Tibial nerve (tissue), 4 donors: Measurements from ENCODE around the gene KIF13A. TPM values are rescaled to one million over a fixed set of nuclear protein-coding genes. Genes with fewer than 3 reads are reported as not detected.
A peak's percentile ranks its signal among the peaks of the same experiment; 100 is the strongest.

Source experiments
- DNase-seq, 2 donors: peaks; one replicate each; pipeline ENCODE4 v3.0.0-alpha.2; 2019; ENCODE audit warnings: low spot score in 2 of 2
- H3K27ac ChIP-seq, 4 donors: fragments of 200-600 bp; sonication (generic) in 3 of 4; one replicate each; pipeline ENCODE4 v1.5.1; 2017 to 2019; ENCODE audit warnings: mild to moderate bottlenecking in 1 of 4
- H3K27me3 ChIP-seq, 2 donors: fragments of 200-600 bp; sonication (generic) in 1 of 2; one replicate each; pipeline versions ENCODE4 v1.5.1 to v1.6.0; 2017 to 2019
- H3K36me3 ChIP-seq, 3 donors: fragments of 200-600 bp; sonication (generic); one replicate each; pipeline ENCODE4 v1.5.1; 2018 to 2019
- H3K4me1 ChIP-seq, 4 donors: fragments of 200-600 bp; sonication (generic) in 3 of 4; one replicate each; pipeline ENCODE4 v1.5.1; 2017 to 2019
- H3K4me3 ChIP-seq, 4 donors: fragments of 200-600 bp; sonication (generic) in 3 of 4; one replicate each; pipeline ENCODE4 v1.5.1; 2017 to 2019; ENCODE audit warnings: mild to moderate bottlenecking in 1 of 4, moderate library complexity in 1 of 4
- H3K9me3 ChIP-seq, 4 donors: fragments of 200-600 bp; sonication (generic) in 3 of 4; one replicate each; pipeline ENCODE4 v1.5.1; 2017 to 2019
- CTCF ChIP-seq, 5 experiments: fragments of 200-600 bp in 3 of 5; fragments of 450-650 bp in 2 of 5; sonication (generic) in 3 of 5; IDR thresholded peaks; one replicate each; pipeline ENCODE4 v1.5.1; 2016 to 2019; ENCODE audit warnings: antibody characterized with exemption in 5 of 5, mild to moderate bottlenecking in 3 of 5, moderate library complexity in 2 of 5
- EP300 ChIP-seq, 2 donors: sonication (generic); formaldehyde crosslinking; IDR thresholded peaks; one replicate each; pipeline ENCODE4 v1.6.1; 2017; ENCODE audit warnings: antibody characterized with exemption in 2 of 2, mild to moderate bottlenecking in 1 of 2
- POLR2A ChIP-seq, 2 donors: fragments of 450-650 bp; IDR thresholded peaks; one replicate each; pipeline ENCODE4 v1.6.1; 2017; ENCODE audit warnings: antibody characterized with exemption in 2 of 2, mild to moderate bottlenecking in 2 of 2, moderate library complexity in 2 of 2
- WGBS, 2 donors: methylation state at CpG; one replicate each; pipeline ENCODE4 v1.1.5; 2018; 5-methylcytosine and 5-hydroxymethylcytosine counted together
- total RNA-seq, 4 donors: library from RNA; depleted of rRNA; stranded (reverse); fragments of >200 nt; gene quantifications; one replicate each; pipeline ENCODE4 v1.1.0, GENCODE V29; 2016

Gene KIF13A
- total RNA-seq, 4 donors from 2014 or later = 31.8 to 71.9 (median 48.0) TPM

GRCh38 chr6:17974570-17975368 lies 12.7 kb downstream of the KIF13A start:
- Histone ChIP-seq H3K9me3 (no peaks in the 10 kb centered on the region), H3K36me3 (peaks cover 0 to 5% (median 0%) of the 10 kb centered on the region in 3 donors), H3K27ac (no peak overlapping the region), H3K27me3 (no peaks in the 10 kb centered on the region), H3K4me3 (no peak overlapping the region), H3K4me1 (peaks cover 0 to 48% (median 9%) of the 10 kb centered on the region in 4 donors)
- WGBS, 2 donors = 96 to 98% methylated on average over 5 of the region's 5 CpGs
- DNase-seq = no peak
- no peak for TF ChIP-seq CTCF (IDR thresholded peaks at IDR 0.05)
- TF ChIP-seq EP300 (IDR thresholded peaks at IDR 0.05) = no peak
- no peak for TF ChIP-seq POLR2A (IDR thresholded peaks at IDR 0.05)

GRCh38 chr6:17972978-17973622 lies 14.3 kb downstream of the KIF13A start:
- Histone ChIP-seq H3K27ac (no peak overlapping the region), H3K9me3 (no peaks in the 10 kb centered on the region), H3K27me3 (no peaks in the 10 kb centered on the region), H3K36me3 (no peaks in the 10 kb centered on the region), H3K4me3 (no peak overlapping the region), H3K4me1 (peaks cover 0 to 59% (median 9%) of the 10 kb centered on the region in 4 donors)
- TF ChIP-seq EP300 (IDR thresholded peaks at IDR 0.05) = no peak
- no peak for TF ChIP-seq POLR2A (IDR thresholded peaks at IDR 0.05)
- no peak for TF ChIP-seq CTCF (IDR thresholded peaks at IDR 0.05)
- no peak for DNase-seq
- 55 to 56% methylated on average over 5 of the region's 5 CpGs for WGBS, 2 donors

- WGBS, 2 donors = 57 to 66% methylated on average over 7 of the region's 7 CpGs
- Histone ChIP-seq H3K27ac (peak overlapping the region in 1 of 4 donors; percentile 52), H3K27me3 (no peaks in the 10 kb centered on the region), H3K36me3 (no peaks in the 10 kb centered on the region), H3K4me3 (no peak overlapping the region), H3K9me3 (no peaks in the 10 kb centered on the region), H3K4me1 (peaks cover 0 to 65% (median 9%) of the 10 kb centered on the region in 4 donors)
- TF ChIP-seq CTCF (IDR thresholded peaks at IDR 0.05) (no peak), POLR2A (IDR thresholded peaks at IDR 0.05) (no peak), EP300 (IDR thresholded peaks at IDR 0.05) (no peak)
- DNase-seq = no peak
Observed at GRCh38 chr6:17972074-17972952, 15.1 kb downstream of the KIF13A start.

- no peak for TF ChIP-seq EP300 (IDR thresholded peaks at IDR 0.05)
- TF ChIP-seq CTCF (IDR thresholded peaks at IDR 0.05) = no peak
- no peak for TF ChIP-seq POLR2A (IDR thresholded peaks at IDR 0.05)
- H3K36me3 ChIP-seq = no peaks in the 10 kb centered on the region
- 58 to 60% methylated on average over 7 of the region's 7 CpGs for WGBS, 2 donors
- H3K27me3 ChIP-seq = no peaks in the 10 kb centered on the region
- peak overlapping the region in 2 of 4 donors; percentile 16 to 52 for H3K27ac ChIP-seq
- DNase-seq = no peak
- H3K4me3 ChIP-seq = no peak overlapping the region
- peaks cover 0 to 74% (median 9%) of the 10 kb centered on the region in 4 donors for H3K4me1 ChIP-seq
- H3K9me3 ChIP-seq = no peaks in the 10 kb centered on the region
Observed at GRCh38 chr6:17971128-17972073, 16.0 kb downstream of the KIF13A start.
